ENCODE data around the gene ELFN2. TPM values are rescaled to one million over a fixed set of nuclear protein-coding genes. Genes with fewer than 3 reads are reported as not detected.
"Not testable (repeated sequence)": the region's sequence is repeated elsewhere in the genome, so short reads cannot be mapped to it uniquely, and the experiment has no call there.

ELFN2 gene
- polyA plus RNA-seq, 3 donors, result 0.65 to 1.4 (median 0.86) TPM

DNA sequence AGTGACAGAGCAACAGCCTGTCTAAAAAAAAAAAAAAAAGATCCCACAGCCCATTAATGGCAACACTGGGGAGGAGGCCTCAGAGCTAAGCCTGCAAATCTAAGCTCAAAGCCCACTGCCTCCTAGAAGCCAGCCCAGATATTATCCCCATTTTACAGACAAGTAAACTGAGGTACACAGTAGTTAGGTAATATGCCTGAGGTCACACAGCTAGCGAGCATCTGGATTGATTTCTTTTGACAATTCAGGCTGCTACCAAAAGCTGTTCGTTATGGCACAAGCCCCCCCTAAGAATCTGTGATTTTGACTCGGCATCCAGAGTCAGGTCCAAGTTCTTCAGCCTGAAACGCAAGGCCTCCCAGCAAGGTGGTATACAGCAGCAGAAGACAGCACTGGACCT is 13.7 kb downstream of the ELFN2 start:
- DNase-seq (ENCODE audit: low read depth in 3 of 3, low spot score in 2 of 3), result no peak

DNA sequence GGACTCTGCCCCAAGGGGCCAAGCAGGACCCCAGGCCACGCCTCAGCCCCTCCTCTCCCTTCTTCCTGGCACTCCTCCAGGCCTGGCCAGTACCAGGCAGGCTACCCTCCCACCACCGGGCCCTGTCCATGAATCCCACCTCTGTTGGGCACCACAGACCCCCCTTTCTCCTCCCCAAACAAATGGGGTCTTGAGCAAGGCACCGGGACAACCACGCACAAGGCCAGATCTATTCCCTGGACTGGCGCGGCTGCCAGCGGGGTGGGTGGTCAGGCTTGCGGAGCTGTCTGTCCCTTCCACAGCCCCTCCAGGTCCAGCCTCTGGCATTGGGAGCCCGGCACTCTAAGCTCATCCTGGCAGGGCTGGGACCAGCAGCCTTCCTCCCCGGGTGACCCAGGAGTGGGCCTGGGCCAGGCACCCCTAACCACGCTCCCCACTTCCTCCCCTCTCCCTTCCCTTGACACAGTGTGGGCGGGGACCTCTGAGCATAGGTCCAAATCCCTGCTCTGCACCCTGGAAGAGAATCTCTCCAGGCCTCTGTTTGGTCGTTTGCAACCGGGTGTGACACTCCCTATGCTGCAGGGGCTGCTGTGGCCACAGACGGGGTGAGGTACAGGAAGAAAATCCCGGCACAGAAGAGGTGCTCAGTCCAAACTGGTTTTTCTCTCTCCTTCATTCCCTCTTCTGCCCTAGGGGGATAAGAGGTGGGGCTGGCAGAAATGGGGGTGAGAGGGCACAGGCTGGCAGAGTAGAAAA is 14.6 kb downstream of the ELFN2 start:
- no peak for DNase-seq (ENCODE audit: low read depth in 3 of 3, low spot score in 2 of 3)

DNA sequence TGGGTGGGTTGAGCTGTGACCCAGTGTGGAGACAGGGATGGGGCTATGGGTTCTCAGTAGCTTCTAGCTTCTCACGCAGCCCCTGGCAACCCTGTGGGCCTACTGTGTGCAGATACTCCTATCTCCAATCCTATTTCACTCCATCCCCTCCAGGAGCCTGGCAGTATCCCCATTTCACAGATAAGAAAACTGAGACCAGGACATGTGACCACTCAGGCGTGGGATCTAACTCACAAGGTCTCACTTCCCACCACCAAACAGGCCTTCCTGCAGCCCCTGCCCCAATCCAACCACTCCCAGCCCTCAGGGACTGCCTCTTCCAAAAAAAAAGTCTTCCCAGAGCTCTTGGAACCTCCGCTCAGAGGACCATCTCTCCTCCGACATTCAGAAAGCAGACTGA is 15.6 kb downstream of the ELFN2 start:
- DNase-seq (ENCODE audit: low read depth in 3 of 3, low spot score in 2 of 3), result no peak

- DNase-seq (ENCODE audit: low read depth in 3 of 3, low spot score in 2 of 3), result no peak
These were observed 16.9 kb downstream of the ELFN2 start for GRCh38 chr22:37410174-37411055.

DNA sequence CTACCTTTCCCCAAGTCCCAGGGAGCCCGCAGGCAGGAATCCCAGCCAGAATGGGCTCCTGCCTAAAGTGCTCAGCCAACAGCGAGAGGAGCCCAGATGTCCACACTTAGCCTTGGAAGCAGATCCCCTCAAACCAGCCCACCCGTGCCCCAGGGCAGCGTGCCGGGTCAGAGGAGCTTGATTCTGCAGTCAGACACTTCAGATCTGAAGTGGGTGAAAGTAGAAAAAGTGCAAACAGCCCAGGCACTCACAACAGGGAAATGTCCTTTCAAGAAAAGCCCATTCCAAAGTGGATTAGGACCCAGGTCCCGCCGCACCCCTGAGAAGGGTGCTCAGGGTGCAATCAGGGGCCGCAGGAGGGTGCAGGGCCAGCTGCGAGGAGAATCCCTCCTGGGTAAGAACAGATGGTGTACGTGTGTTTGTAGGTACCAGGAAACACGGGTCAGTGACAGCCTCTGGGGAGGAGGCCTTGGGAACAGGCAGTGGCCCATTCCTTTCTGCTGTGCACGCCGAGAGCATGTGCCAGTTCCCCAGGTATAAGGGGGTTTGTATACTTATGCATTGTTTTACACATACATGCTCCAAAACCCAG is 17.7 kb downstream of the ELFN2 start:
- no peak for DNase-seq (ENCODE audit: low read depth in 3 of 3, low spot score in 2 of 3)

DNA sequence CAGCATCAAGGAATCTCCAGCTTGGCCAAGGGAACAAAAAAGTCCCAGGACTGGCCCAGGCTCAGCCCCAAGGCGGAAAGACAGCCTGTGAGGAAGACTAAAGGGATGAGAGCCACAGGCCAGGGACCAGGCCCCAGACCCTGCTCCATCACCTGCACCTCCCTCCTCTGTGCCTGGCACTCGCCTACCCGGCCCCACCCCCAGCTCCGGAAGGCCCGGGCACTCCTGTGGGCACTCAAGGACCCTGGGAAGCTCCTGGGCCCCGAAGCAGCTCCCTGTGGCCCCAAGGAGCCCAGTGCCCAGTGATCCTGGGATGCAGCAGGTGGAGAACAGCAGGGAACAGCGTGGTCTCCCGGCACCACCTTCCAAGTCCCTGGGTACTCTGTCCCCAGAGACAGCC is 18.2 kb downstream of the ELFN2 start:
- no peak for DNase-seq (ENCODE audit: low read depth in 3 of 3, low spot score in 2 of 3)

DNA sequence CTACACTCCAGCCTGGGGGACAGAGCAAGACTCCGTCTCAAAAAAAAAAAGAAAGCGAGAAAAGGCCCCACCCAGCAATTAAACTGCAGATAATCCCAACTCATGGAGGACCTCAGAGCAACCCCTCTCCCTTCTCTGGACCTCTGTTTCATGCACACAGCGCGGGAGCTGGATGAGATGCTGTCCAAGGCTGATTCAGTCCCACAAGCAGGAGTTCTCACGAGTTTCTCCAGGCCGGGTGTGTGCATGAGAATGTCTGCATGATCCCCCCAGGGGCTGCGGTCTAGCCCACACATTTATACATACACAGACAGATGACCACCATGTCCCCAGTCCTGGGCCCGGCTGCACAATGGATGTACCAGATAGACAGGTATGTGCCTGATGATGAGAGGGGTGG is 19.4 kb downstream of the ELFN2 start:
- no peak for DNase-seq (ENCODE audit: low read depth in 3 of 3, low spot score in 2 of 3)

DNA sequence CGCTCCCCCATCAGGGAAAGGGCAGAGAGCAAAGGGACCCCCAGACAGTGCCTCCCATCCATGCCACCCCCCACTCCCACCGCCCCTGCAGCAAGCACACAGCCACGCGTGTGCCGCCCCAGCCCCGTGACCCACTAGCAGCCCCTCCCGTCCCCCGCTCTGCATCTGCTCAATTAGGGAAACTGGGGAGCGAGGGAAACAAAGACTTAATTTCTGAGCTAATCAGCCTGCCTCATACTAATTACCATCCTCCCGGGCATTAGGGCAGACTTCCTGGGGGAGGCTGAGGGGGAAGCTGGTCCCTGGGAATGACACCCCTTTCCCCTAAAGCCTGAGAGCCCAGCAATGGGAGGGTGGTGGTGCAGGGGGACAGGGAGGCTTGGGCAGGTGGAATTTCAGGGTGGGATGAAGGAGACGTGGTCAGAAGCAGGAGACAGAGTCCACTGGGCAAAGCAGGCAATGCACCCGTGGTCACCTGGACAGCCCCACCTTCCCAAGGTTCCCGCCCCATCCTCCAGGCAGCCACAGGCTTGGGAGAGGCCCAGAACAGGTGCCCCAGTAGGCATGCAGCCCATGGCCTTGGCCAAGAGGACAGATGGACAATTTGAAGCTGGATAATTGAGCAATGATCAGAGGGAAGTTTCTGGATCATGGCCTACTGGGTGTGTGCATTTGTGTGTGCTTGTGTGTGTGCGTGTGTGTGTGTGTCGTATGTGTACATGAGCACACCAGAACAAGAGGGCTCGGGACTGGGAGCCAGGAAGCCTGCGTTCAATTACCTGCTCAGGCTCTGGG is 20.6 kb downstream of the ELFN2 start:
- DNase-seq (ENCODE audit: low read depth in 3 of 3, low spot score in 2 of 3), result no peak

DNA sequence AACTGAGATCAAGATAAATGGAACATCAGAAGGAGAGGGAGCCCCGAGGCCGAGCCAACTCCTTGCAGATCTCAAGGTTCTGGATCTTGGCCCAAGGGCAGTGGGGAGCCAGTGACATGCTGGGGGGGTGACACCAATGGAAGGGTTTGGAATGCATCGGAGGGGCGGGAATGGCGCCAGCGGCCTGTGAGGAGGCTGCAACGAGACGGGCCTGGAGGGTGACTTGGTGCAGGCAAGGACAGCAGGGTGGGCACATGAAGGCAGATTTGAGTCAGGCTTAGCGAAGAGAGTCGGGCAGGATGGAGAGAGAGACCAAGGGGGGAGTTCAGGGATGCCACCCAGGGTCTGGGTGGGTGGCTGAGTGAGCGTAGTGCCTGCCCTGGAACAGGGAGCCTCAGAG is 23.2 kb downstream of the ELFN2 start:
- DNase-seq (ENCODE audit: low read depth in 3 of 3, low spot score in 2 of 3), result no peak

GRCh38 chr22:37403267-37403960 is 23.9 kb downstream of the ELFN2 start:
- no peak for DNase-seq (ENCODE audit: low read depth in 3 of 3, low spot score in 2 of 3)

GRCh38 chr22:37402184-37402506 is 25.1 kb downstream of the ELFN2 start:
- no peak for DNase-seq (ENCODE audit: low read depth in 3 of 3, low spot score in 2 of 3)

DNA sequence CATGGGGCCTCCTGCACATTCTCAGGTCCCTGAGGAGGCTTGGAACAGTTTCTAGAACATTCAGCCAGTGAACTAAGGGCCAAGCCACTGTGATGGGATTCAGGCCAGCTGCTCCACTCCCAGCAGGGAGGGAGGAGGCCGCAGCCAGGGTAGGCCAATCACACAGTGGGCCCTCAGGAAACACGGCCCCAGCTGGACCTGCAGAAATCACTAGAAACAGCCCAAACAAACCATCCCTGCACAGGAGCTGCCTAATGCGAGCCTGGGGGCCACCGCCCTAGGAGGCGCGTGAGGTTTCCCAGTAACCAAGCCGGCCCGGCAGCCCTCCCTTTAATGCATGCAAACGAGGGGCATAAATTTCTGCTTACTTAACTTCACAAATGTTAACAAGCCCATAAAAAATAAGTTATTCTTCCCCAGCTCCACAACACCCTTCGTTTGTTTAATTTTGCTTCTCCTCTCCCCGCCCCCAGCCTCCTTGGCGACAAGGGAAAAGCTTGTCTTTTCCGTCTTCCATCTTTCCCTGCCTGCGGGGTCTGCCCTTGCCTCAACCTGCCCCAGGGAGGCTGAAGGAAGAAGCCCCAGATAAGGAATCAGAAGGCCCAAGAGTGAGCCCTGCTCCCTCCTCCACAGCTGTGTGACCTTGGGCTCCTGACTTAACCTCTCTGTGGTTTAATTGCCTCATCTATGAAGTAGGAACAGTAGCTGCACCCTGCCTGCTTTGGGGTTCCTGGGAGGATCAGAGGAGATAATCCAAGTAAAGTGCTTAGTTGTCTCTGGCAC is 25.7 kb downstream of the ELFN2 start:
- DNase-seq (ENCODE audit: low read depth in 3 of 3, low spot score in 2 of 3), result peak in 2 of 3 donors; percentile 47 to 54

DNA sequence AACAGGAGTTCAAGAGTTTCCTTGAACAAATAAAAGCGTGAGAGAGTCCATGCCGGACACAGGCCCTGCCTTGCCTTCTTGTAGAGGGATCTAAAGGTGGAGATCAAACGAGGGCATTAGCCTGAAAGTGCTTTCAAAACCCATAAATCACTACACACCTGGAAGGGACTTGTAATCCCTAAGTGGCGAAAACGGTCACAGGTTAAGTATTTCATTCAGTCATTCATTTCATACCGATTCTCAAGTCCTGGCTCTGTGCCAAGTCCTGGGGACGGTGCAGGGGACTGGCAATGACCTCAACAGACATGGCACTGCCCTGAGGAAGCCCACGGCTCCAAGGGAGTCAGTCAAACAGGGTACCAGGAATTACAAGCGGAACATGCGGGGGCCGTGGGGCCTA is 26.6 kb downstream of the ELFN2 start:
- DNase-seq (ENCODE audit: low read depth in 3 of 3, low spot score in 2 of 3), result no peak

DNA sequence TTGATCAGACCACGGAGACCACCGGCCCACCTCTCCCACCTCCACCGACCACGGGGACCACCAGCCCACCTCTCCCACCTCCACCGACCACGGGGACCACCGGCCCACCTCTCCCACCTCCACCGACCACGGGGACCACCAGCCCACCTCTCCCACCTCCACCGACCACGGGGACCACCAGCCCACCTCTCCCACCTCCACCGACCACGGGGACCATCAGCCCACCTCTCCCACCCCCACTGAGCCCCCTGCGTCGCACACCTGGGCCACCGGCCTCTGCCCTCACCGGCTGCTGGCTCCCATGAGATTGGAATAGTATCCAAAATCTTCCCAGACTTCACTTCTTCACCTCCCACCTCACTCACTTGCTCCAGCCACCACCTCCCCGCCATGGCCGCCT is 27.8 kb downstream of the ELFN2 start:
- not testable (repeated sequence) for DNase-seq (ENCODE audit: low read depth in 3 of 3, low spot score in 2 of 3)

- DNase-seq (ENCODE audit: low read depth in 3 of 3, low spot score in 2 of 3), result no peak
These were observed 30.1 kb downstream of the ELFN2 start for GRCh38 chr22:37397226-37397625.

- DNase-seq (ENCODE audit: low read depth in 3 of 3, low spot score in 2 of 3), result no peak
These were observed 30.7 kb downstream of the ELFN2 start for GRCh38 chr22:37396488-37397084.

DNA sequence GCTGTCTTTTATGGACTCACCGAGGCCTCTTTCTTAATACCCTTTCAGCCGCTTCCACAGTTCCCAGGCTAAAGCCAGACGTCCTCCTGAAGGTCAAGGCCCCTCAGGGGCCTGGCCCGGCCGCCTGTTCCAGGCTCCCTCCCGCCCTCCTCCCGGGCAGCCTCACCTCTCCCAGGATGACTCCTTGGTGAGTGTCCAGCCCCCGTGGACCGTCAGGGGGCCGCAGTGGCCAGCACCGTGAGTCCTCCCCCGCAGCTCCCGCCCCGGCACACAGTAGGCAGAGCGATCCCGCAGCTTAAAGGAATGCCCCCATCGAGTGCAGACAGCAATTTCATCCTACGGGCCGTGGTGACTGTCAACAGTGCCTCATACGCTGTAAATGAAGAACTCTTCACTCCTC is 32.9 kb downstream of the ELFN2 start:
- no peak for DNase-seq (ENCODE audit: low read depth in 3 of 3, low spot score in 2 of 3)

GRCh38 chr22:37393746-37394145 is 33.5 kb downstream of the ELFN2 start:
- DNase-seq (ENCODE audit: low read depth in 3 of 3, low spot score in 2 of 3), result no peak

- DNase-seq (ENCODE audit: low read depth in 3 of 3, low spot score in 2 of 3), result no peak
These were observed 34.5 kb downstream of the ELFN2 start for GRCh38 chr22:37392721-37393328.

Measured in right renal cortex interstitium (tissue), 3 donors.